CD4-positive, alpha-beta T cell treated with Interferon alpha-2 for 1 hour (primary cell): Measurements from ENCODE around the gene UBQLN1.
"Not testable (repeated sequence)": the region's sequence is repeated elsewhere in the genome, so short reads cannot be mapped to it uniquely, and the experiment has no call there.

Source experiments
- DNase-seq, 2 donors: peaks; one replicate each; pipeline ENCODE4 v3.0.0-alpha.2; 2020 to 2022

Gene UBQLN1

GRCh38 chr9:83707768-83708514 lies at the start of gene UBQLN1:
Gene UBQLN1, minus strand, starts transcription at chr9:83707958. Its CDS starts 279 bp downstream, at chr9:83707679.
- peak; percentile 90 to 92 for DNase-seq

- DNase-seq: no peak
Observed at GRCh38 chr9:83754383-83754977, 46.7 kb upstream of the UBQLN1 start.

GRCh38 chr9:83749706-83750105 lies 41.9 kb upstream of the UBQLN1 start:
- DNase-seq: no peak

GRCh38 chr9:83744206-83744605 lies 36.4 kb upstream of the UBQLN1 start:
- DNase-seq: no peak

- DNase-seq: no peak
Observed at GRCh38 chr9:83733739-83734138, 26.0 kb upstream of the UBQLN1 start.

- DNase-seq: not testable (repeated sequence)
Observed at GRCh38 chr9:83728591-83729368, 21.0 kb upstream of the UBQLN1 start.

- DNase-seq: no peak
Observed at GRCh38 chr9:83724436-83724835, 16.7 kb upstream of the UBQLN1 start.

GRCh38 chr9:83722726-83723495 lies 15.2 kb upstream of the UBQLN1 start:
- DNase-seq: no peak

- DNase-seq: no peak
Observed at GRCh38 chr9:83721509-83721908, 13.8 kb upstream of the UBQLN1 start.

GRCh38 chr9:83715794-83716193 lies 8.0 kb upstream of the UBQLN1 start:
- no peak for DNase-seq

GRCh38 chr9:83715221-83715620 lies 7.5 kb upstream of the UBQLN1 start:
- no peak for DNase-seq

GRCh38 chr9:83714329-83714728 lies 6.6 kb upstream of the UBQLN1 start:
- peak in 1 of 2 donors; percentile 33 for DNase-seq

- DNase-seq: peak; percentile 70 to 74
Observed at GRCh38 chr9:83708515-83709158, 879 bp upstream of the UBQLN1 start.

- DNase-seq: no peak
Observed at GRCh38 chr9:83707518-83707767, 315 bp downstream of the UBQLN1 start.

- peak; percentile 44 to 73 for DNase-seq
Observed at GRCh38 chr9:83706676-83707517, 861 bp downstream of the UBQLN1 start.

- peak in 1 of 2 donors; percentile 46 for DNase-seq
Observed at GRCh38 chr9:83705219-83705651, 2.5 kb downstream of the UBQLN1 start.

- no peak for DNase-seq
Observed at GRCh38 chr9:83701769-83702168, 6.0 kb downstream of the UBQLN1 start.

- DNase-seq: no peak
Observed at GRCh38 chr9:83701286-83701685, 6.5 kb downstream of the UBQLN1 start.

- no peak for DNase-seq
Observed at GRCh38 chr9:83699615-83700014, 8.1 kb downstream of the UBQLN1 start.

- DNase-seq: no peak
Observed at GRCh38 chr9:83698976-83699585, 8.7 kb downstream of the UBQLN1 start.

GRCh38 chr9:83691492-83691891 lies 16.3 kb downstream of the UBQLN1 start:
- no peak for DNase-seq
